ENCODE measurements around the gene MED4. TPM values are rescaled to one million over a fixed set of nuclear protein-coding genes. Genes with fewer than 3 reads are reported as not detected.

MED4 gene
- total RNA-seq, 4 donors from 2014 or later: 32.3 to 45.2 (median 40.1) TPM

DNA sequence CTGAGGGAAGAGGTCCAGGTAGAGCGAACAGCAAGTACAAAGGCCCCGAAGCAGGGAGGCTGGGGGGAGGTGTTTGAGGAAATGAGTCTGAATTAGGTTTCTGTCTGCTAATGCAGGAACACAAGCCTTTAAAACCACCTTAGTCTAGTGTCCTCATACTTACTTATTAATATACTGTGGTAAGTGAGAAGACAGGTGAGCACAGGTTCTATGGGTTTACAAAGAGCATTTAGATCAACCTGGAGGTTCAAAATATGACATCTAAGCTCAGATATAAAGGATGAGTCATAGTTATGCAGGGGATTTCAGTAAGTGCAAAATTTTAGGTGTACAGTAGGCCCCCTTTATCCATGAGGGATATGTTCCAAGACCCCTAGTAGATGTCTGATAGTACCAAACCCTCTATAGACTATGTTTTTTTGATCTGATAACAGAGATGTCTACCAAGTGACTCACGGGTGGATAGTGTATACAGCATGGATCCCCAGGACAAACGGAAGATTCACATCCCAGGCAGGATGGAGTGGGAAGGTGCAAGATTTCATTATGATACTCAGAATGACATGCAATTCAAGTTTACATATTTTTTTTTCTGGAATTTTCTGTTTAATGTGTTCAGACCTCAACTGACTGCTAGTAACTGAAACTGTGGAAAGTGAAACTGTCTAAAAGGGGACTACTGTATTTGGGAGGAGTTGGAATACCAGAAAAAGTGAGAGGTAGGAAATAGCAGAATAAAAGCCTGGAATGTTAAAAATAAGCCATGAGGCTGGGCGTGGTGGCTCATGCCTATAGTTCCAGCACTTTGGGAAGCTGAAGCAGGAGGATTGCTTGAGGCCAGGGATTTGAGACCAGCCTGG lies 18.2 kb upstream of the MED4 start:
- TF ChIP-seq, protein P1, sequence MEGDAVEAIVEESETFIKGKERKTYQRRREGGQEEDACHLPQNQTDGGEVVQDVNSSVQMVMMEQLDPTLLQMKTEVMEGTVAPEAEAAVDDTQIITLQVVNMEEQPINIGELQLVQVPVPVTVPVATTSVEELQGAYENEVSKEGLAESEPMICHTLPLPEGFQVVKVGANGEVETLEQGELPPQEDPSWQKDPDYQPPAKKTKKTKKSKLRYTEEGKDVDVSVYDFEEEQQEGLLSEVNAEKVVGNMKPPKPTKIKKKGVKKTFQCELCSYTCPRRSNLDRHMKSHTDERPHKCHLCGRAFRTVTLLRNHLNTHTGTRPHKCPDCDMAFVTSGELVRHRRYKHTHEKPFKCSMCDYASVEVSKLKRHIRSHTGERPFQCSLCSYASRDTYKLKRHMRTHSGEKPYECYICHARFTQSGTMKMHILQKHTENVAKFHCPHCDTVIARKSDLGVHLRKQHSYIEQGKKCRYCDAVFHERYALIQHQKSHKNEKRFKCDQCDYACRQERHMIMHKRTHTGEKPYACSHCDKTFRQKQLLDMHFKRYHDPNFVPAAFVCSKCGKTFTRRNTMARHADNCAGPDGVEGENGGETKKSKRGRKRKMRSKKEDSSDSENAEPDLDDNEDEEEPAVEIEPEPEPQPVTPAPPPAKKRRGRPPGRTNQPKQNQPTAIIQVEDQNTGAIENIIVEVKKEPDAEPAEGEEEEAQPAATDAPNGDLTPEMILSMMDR (IDR thresholded peaks at IDR 0.05; ENCODE audit: low read depth): no peak

DNA sequence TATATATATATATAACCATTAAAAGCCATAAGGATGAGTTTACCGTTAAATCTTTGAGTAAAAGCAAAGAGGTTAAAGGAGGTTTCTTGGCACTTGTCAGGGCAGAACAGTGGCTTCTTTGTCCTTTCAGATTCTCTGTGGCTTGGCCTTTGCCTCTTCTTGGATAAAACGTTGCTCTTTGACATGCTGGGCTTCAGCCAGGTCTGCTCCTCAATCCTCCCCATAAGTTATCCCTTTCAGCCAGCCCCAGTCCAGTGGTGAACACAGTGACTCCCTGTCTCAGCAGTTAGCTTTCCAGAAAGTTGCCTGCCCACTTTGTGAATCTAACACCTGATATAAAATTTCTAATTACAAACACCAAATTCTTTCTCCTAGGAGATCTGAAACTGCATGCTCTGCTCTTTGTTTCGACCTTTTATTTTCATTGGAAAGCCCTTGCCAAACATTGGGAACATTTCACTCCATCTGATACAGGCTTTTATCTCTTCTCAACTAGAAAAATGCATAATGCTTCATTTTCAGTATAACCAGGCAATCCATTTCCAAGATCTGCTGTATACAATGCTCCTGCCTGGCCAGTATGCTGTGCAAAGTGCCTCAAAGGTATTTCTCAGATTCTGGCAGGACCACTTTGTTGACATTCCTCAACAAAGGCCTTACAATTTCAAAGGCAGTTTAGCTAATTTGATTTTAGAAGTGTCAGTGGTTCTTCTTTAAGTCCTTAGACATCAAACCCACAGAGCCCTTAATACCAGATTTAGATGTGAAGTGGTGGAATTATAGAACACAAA lies 16.2 kb upstream of the MED4 start:
- TF ChIP-seq, protein P1 (IDR thresholded peaks at IDR 0.05; ENCODE audit: low read depth): no peak

DNA sequence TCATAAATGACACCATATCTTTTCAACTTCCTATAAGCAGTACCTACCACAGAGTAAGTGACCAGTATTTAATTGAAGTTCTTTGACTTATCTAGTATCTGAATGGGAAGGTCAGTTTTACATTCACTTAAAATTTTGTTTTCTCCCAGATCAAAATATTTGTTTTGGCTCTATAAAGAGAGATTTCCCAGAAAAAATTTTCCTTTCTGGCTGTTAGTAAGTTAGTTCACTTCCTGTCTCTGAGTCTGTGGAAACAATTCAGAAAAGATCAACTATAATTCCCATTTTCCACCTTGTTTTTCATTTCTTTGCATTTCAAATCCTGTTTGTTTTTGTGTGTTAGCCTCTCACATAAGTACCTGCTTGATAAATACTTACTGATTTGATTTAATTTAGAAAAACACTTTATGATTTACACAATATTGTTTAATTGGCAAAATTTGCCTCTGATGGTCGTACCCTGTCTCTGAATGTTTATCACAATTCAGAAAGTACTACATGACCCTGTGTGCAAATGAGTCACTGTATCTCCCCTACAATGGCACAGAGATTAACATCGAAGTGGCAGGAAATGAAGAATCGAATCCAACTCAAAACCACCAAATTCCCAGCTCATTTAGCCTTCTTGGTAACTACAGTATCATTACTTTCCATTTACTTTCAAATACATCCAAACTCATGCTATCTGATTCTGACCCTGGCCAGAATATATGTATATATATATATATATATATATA lies 15.4 kb upstream of the MED4 start:
- TF ChIP-seq, protein P1 (IDR thresholded peaks at IDR 0.05; ENCODE audit: low read depth): no peak

DNA sequence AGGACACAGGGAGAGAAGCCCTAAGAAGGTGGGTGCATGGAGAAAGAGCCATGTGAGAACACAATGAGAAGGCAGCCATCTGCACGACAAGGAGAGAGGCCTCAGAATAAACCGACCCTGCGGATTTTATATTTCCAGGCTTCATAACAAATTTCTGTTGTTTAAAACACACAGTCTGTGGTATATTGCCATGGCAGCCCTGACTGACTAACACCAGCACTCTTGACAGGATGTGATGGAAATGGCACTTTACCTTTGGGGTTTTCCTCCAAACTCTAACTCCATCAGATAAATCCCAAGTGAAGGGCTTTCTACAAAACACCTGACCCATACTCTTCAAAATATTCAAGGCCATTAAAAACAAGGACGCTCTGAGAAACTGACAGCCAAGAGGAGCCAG lies 13.2 kb upstream of the MED4 start:
- TF ChIP-seq, protein P1 (IDR thresholded peaks at IDR 0.05; ENCODE audit: low read depth): no peak

DNA sequence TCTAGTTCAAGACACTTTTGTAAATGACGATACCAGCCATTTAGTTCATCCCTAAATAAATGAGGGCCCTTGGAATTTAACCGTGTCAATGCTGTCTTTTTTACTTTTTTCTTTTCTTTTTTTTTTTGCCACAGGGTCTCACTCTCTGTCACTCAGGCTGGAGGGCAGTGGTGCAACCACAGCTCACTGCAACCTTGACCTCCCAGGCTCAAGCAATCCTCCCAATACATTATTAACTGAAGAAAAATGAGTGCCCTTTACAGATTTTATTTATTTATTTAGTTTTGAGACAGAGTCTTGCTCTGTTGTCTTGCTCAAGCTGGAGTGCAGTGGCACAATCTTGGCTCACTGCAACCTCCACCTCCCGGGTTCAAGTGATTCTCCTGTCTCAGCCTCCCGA lies 2.9 kb upstream of the MED4 start:
- TF ChIP-seq, protein P1 (IDR thresholded peaks at IDR 0.05; ENCODE audit: low read depth): no peak

DNA sequence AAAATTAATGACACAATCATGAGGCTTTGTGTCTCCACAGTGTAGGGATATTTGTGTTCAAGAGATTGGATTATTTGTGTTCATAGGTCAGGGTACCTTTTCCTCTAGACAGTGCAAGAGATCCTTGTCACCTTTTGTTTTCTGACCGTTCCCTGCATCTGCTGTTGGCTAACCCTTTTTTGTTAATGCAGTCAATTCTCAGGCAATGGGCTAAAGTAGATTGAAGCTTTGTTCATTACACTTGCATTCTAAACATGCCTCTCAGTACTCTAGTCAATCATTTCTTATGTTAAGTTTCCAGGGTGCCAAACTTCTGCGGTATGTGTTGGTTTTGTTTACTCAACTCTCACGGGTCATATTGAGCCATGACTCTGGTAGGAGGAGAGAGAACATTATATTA lies 1.8 kb upstream of the MED4 start:
- TF ChIP-seq, protein P1 (IDR thresholded peaks at IDR 0.05; ENCODE audit: low read depth): no peak

DNA sequence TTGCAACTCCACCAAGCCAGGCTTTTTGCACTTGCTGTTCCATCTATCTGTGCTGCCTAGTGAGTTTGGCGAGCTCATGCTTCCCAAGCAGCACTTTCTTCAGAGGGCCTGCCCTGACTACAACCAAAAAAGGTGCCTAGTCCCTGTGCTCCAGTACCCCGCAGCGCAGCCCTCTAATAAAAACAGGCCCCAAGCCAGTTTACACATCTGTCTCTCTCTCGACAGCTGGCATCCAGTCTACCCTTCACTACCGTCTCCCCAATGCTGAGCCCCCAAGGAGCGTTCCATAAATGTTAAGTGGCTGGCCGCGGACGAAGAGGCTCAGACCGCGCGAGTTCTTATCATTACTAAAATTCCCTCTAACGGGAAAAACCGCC lies 512 bp downstream of the MED4 start:
- TF ChIP-seq, protein P1 (IDR thresholded peaks at IDR 0.05; ENCODE audit: low read depth): no peak

All from subcutaneous adipose tissue (tissue), 4 donors.